GM18868 (cell line): ENCODE measurements around the gene COPA.
"Not testable (repeated sequence)": the region's sequence is repeated elsewhere in the genome, so short reads cannot be mapped to it uniquely, and the experiment has no call there.

ENCODE experiments used
- ATAC-seq: cut with Tn5 transposase; IDR thresholded peaks from one replicate; pipeline ENCODE4 v1.9.1; 2021; ENCODE audit warnings: mild to moderate bottlenecking, moderate library complexity; ENCODE audit not compliant: unreplicated experiment

The COPA gene

GRCh38 chr1:160342953-160343869 is at the start of gene COPA, which contains the start of gene NCSTN:
Gene COPA, minus strand, starts transcription at chr1:160343250. Its CDS starts 80 bp downstream, at chr1:160343170.
Gene NCSTN, plus strand, starts transcription at chr1:160343383. Its CDS starts 14 bp downstream, at chr1:160343397.
- ATAC-seq, result peak; percentile 91

GRCh38 chr1:160388406-160388805 is 45.4 kb upstream of the COPA start:
- not testable (repeated sequence) for ATAC-seq

GRCh38 chr1:160384812-160385211 is 41.8 kb upstream of the COPA start:
- not testable (repeated sequence) for ATAC-seq

- no peak for ATAC-seq
Observed at GRCh38 chr1:160377585-160378206, 34.6 kb upstream of the COPA start.

GRCh38 chr1:160376525-160377131 is 33.6 kb upstream of the COPA start:
- peak; percentile 63 for ATAC-seq

GRCh38 chr1:160375788-160376524 is 32.9 kb upstream of the COPA start:
- no peak for ATAC-seq

GRCh38 chr1:160374306-160375110 is 31.5 kb upstream of the COPA start:
- no peak for ATAC-seq

- ATAC-seq, result no peak
Observed at GRCh38 chr1:160373696-160374095, 30.6 kb upstream of the COPA start.

GRCh38 chr1:160371756-160372155 is 28.7 kb upstream of the COPA start:
- ATAC-seq, result no peak

GRCh38 chr1:160371346-160371631 is 28.2 kb upstream of the COPA start:
- ATAC-seq, result no peak

- ATAC-seq, result no peak
Observed at GRCh38 chr1:160370561-160371345, 27.7 kb upstream of the COPA start.

- no peak for ATAC-seq
Observed at GRCh38 chr1:160369087-160369486, 26.0 kb upstream of the COPA start.

GRCh38 chr1:160367934-160368923 is 25.2 kb upstream of the COPA start:
- ATAC-seq, result no peak

GRCh38 chr1:160367516-160367900 is 24.5 kb upstream of the COPA start:
- ATAC-seq, result no peak

GRCh38 chr1:160366731-160367515 is 23.9 kb upstream of the COPA start, which contains the start of gene NHLH1:
Gene NHLH1, plus strand, starts transcription at chr1:160367071. Its CDS starts 3,661 bp downstream, at chr1:160370732.
- no peak for ATAC-seq

- ATAC-seq, result no peak
Observed at GRCh38 chr1:160365325-160365724, 22.3 kb upstream of the COPA start.

GRCh38 chr1:160363951-160364735 is 21.1 kb upstream of the COPA start:
- ATAC-seq, result no peak
